PFSK-1 (cell line): ENCODE results near the gene CASQ2.

ENCODE experiments used
- FOXP2 ChIP-seq: optimal IDR thresholded peaks from 2 replicates; pipeline ENCODE3; 2011; ENCODE audit warnings: borderline replicate concordance, control low read depth, inconsistent platforms; ENCODE audit not compliant: insufficient read depth; ENCODE audit errors: extremely low read length, extremely low read depth
- POLR2AphosphoS5 ChIP-seq: IDR thresholded peaks from 2 replicates; pipeline ENCODE4 v1.6.1; 2012; ENCODE audit warnings: low read depth, mild to moderate bottlenecking, control low read depth, low read length, moderate library complexity
- SIN3A ChIP-seq: IDR thresholded peaks from 2 replicates; pipeline ENCODE4 v1.6.1; 2012; ENCODE audit warnings: mild to moderate bottlenecking, low read length, moderate library complexity, borderline replicate concordance; ENCODE audit not compliant: insufficient read depth
- TAF1 ChIP-seq: IDR thresholded peaks from 2 replicates; pipeline ENCODE4 v1.6.1; 2012; ENCODE audit warnings: low read length, control low read depth, borderline replicate concordance; ENCODE audit not compliant: insufficient read depth
- TF ChIP-seq, protein P1 (sequence below), 2 experiments: IDR thresholded peaks; 2 replicates each; pipeline versions ENCODE4 v1.6.1 to v1.8.0; 2011 to 2012; ENCODE audit warnings: low read depth in 2 of 2, low read length in 2 of 2, control low read depth in 1 of 2, inconsistent platforms in 1 of 2, mild to moderate bottlenecking in 1 of 2, moderate library complexity in 1 of 2; ENCODE audit not compliant: insufficient read depth in 1 of 2

Gene CASQ2

GRCh38 chr1:115719285-115719684 is 49.2 kb downstream of the CASQ2 start:
- no peak for TF ChIP-seq FOXP2
- TF ChIP-seq, protein P1, sequence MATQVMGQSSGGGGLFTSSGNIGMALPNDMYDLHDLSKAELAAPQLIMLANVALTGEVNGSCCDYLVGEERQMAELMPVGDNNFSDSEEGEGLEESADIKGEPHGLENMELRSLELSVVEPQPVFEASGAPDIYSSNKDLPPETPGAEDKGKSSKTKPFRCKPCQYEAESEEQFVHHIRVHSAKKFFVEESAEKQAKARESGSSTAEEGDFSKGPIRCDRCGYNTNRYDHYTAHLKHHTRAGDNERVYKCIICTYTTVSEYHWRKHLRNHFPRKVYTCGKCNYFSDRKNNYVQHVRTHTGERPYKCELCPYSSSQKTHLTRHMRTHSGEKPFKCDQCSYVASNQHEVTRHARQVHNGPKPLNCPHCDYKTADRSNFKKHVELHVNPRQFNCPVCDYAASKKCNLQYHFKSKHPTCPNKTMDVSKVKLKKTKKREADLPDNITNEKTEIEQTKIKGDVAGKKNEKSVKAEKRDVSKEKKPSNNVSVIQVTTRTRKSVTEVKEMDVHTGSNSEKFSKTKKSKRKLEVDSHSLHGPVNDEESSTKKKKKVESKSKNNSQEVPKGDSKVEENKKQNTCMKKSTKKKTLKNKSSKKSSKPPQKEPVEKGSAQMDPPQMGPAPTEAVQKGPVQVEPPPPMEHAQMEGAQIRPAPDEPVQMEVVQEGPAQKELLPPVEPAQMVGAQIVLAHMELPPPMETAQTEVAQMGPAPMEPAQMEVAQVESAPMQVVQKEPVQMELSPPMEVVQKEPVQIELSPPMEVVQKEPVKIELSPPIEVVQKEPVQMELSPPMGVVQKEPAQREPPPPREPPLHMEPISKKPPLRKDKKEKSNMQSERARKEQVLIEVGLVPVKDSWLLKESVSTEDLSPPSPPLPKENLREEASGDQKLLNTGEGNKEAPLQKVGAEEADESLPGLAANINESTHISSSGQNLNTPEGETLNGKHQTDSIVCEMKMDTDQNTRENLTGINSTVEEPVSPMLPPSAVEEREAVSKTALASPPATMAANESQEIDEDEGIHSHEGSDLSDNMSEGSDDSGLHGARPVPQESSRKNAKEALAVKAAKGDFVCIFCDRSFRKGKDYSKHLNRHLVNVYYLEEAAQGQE (IDR thresholded peaks at IDR 0.05; ENCODE audit: insufficient read depth in 1 of 2, low read depth in 2 of 2, low read length in 2 of 2) = no peak
- no peak for TF ChIP-seq POLR2AphosphoS5
- no peak for TF ChIP-seq SIN3A
- TF ChIP-seq TAF1 = no peak

GRCh38 chr1:115718011-115718754 is 50.3 kb downstream of the CASQ2 start:
- TF ChIP-seq FOXP2 = no peak
- no peak for TF ChIP-seq POLR2AphosphoS5

DNA sequence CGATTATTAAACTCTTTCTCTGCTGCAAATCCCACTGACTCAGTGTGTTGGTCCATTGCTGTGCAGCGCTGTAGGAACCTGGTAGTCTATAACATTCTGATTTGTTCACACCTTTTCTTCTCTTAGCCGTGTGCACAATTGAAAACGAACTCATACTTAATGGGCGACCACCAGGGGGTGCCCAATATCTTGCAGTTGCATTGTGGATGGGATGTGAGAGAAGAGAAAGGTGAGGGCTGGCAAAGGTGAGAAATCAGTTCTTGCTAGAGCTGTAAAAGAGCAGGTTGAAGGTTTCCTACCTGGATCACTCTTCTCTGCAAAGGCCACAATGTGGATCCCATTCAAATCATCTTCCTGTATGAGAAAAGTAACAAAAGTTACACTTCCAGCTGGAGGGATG is 51.0 kb downstream of the CASQ2 start:
- TF ChIP-seq POLR2AphosphoS5 (no peak), FOXP2 (no peak), TAF1 (no peak), SIN3A (no peak)
- TF ChIP-seq, protein P1 (IDR thresholded peaks at IDR 0.05; ENCODE audit: insufficient read depth in 1 of 2, low read depth in 2 of 2, low read length in 2 of 2) = no peak

DNA sequence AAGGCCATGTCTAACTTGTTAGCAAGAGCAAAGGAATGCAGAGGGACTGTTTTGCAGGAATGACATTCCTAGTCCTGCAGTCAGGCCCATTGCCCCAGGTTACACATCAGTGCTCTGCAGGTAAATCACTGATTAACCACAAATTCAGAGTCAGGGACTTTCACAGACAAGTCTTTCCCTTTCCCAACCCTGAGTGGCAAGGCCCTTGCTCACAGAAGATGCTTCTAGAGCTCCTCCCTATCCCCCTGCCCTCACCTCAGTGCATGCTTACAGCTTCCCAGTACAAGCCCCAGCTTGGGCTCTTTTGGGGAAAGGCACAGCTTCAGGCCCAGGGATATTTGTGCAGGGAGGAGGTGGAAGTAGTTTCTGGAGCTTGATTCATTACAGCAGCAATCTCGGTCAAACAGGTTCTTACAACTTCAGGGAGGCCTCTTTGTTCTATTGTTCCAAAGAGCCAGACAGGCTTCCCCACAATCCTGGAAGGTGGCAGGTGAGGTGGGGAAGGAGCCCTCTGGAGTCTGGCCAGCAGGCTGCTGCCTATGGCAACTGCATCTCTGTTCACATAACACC is 53.9 kb downstream of the CASQ2 start:
- TF ChIP-seq FOXP2 (no peak), SIN3A (no peak), TAF1 (no peak), POLR2AphosphoS5 (no peak)
- TF ChIP-seq, protein P1 (IDR thresholded peaks at IDR 0.05; ENCODE audit: insufficient read depth in 1 of 2, low read depth in 2 of 2, low read length in 2 of 2) = no peak

GRCh38 chr1:115713906-115714305 is 54.6 kb downstream of the CASQ2 start:
- TF ChIP-seq SIN3A = no peak
- no peak for TF ChIP-seq FOXP2
- TF ChIP-seq TAF1 = no peak
- no peak for TF ChIP-seq POLR2AphosphoS5
- TF ChIP-seq, protein P1 (IDR thresholded peaks at IDR 0.05; ENCODE audit: insufficient read depth in 1 of 2, low read depth in 2 of 2, low read length in 2 of 2) = no peak
